ENCODE results near the gene ZNF460. TPM values are rescaled to one million over a fixed set of nuclear protein-coding genes. Genes with fewer than 3 reads are reported as not detected.

The ZNF460 gene
- total RNA-seq, 1 donor from 2014 or later, result 68.7 TPM

Other genes with a start within 250 kb of the ZNF460 start
- gene USP29, start 160.5 kb upstream of the ZNF460 start, total RNA-seq, result not detected
- not detected for gene ZIM3, start 135.3 kb upstream of the ZNF460 start, total RNA-seq
- gene DUXA, start 113.0 kb upstream of the ZNF460 start, total RNA-seq, result not detected
- gene ZNF264, start 89.0 kb upstream of the ZNF460 start, total RNA-seq, result 24.6 TPM
- gene AURKC, start 49.5 kb upstream of the ZNF460 start, total RNA-seq, result 1.1 TPM
- 6.8 TPM for gene ZNF805, start 39.9 kb upstream of the ZNF460 start, total RNA-seq
- gene ZNF543, start 40.0 kb downstream of the ZNF460 start, total RNA-seq, result 4.5 TPM
- 5.3 TPM for gene ZNF304, start 70.8 kb downstream of the ZNF460 start, total RNA-seq
- gene TRAPPC2B, start 83.1 kb downstream of the ZNF460 start, total RNA-seq, result 8.4 TPM
- 1.4 TPM for gene ZNF547, start 83.1 kb downstream of the ZNF460 start, total RNA-seq
- 6.9 TPM for gene ZNF548, start 109.4 kb downstream of the ZNF460 start, total RNA-seq
- 6.5 TPM for gene ZNF17, start 130.7 kb downstream of the ZNF460 start, total RNA-seq
- 6.4 TPM for gene ZNF749, start 154.8 kb downstream of the ZNF460 start, total RNA-seq
- gene VN1R1, start 176.7 kb downstream of the ZNF460 start, total RNA-seq, result 0.28 TPM
- gene ZNF772, start 197.1 kb downstream of the ZNF460 start, total RNA-seq, result 4.5 TPM
- 5.7 TPM for gene ZNF419, start 207.3 kb downstream of the ZNF460 start, total RNA-seq
- gene ZNF773, start 219.5 kb downstream of the ZNF460 start, total RNA-seq, result 3.8 TPM
- 1.6 TPM for gene ZNF549, start 246.9 kb downstream of the ZNF460 start, total RNA-seq

Measured in esophagus mucosa (tissue), 1 donor.